HepG2 (cell line): ENCODE measurements around the gene AHSG. TPM values are rescaled to one million over a fixed set of nuclear protein-coding genes. Genes with fewer than 3 reads are reported as not detected.
A peak's percentile ranks its signal among the peaks of the same experiment; 100 is the strongest.

ENCODE experiments used
- MAFF ChIP-seq: IDR thresholded peaks from 2 replicates; pipeline ENCODE4 v1.6.1; 2011; ENCODE audit warnings: low read depth, low read length, improper control_type of control experiment
- NR3C1 ChIP-seq: sonication (generic); formaldehyde crosslinking; IDR thresholded peaks from 2 replicates; pipeline ENCODE4 v1.4.0; 2020; ENCODE audit warnings: missing genetic modification reagents
- NRL ChIP-seq: sonication (generic); formaldehyde crosslinking; IDR thresholded peaks from 2 replicates; pipeline ENCODE4 v1.5.0; 2020; ENCODE audit warnings: missing genetic modification reagents, mild to moderate bottlenecking, moderate library complexity, borderline replicate concordance
- PAWR ChIP-seq: sonication (generic); formaldehyde crosslinking; IDR thresholded peaks from 2 replicates; pipeline ENCODE4 v1.4.0; 2020; ENCODE audit warnings: missing genetic modification reagents, mild to moderate bottlenecking, borderline replicate concordance
- SOX6 ChIP-seq, 2 experiments: fragments of 450-650 bp in 1 of 2; sonication (generic) in 1 of 2; formaldehyde crosslinking in 1 of 2; IDR thresholded peaks; 2 replicates each; pipeline versions ENCODE4 v1.4.0 to v1.6.1; 2017 to 2020; ENCODE audit warnings: antibody characterized with exemption in 1 of 2, mild to moderate bottlenecking in 1 of 2, missing genetic modification reagents in 1 of 2
- STAT5B ChIP-seq: sonication (generic); formaldehyde crosslinking; IDR thresholded peaks from 2 replicates; pipeline ENCODE4 v1.4.0; 2020; ENCODE audit warnings: missing genetic modification reagents
- ZFY ChIP-seq: sonication (generic); formaldehyde crosslinking; IDR thresholded peaks from 2 replicates; pipeline ENCODE4 v1.4.0; 2020; ENCODE audit warnings: missing genetic modification reagents
- ZNF101 ChIP-seq: sonication (generic); formaldehyde crosslinking; IDR thresholded peaks from 2 replicates; pipeline ENCODE4 v1.4.0; 2020; ENCODE audit warnings: mild to moderate bottlenecking, low read depth, missing genetic modification reagents, borderline replicate concordance
- ZNF451 ChIP-seq: sonication (generic); formaldehyde crosslinking; IDR thresholded peaks from 2 replicates; pipeline ENCODE4 v1.5.0; 2020; ENCODE audit warnings: mild to moderate bottlenecking, missing genetic modification reagents
- ZNF468 ChIP-seq: sonication (generic); formaldehyde crosslinking; IDR thresholded peaks from 2 replicates; pipeline ENCODE4 v1.8.0; 2022; ENCODE audit warnings: mild to moderate bottlenecking, moderate library complexity, missing genetic modification reagents
- ZNF549 ChIP-seq: sonication (generic); formaldehyde crosslinking; IDR thresholded peaks from 2 replicates; pipeline ENCODE4 v1.5.0; 2020; ENCODE audit warnings: missing genetic modification reagents
- ZNF776 ChIP-seq: sonication (generic); formaldehyde crosslinking; IDR thresholded peaks from 2 replicates; pipeline ENCODE4 v1.4.0; 2020; ENCODE audit warnings: mild to moderate bottlenecking, missing genetic modification reagents
- polyA plus RNA-seq, 8 experiments: library from polyadenylated mRNA; depleted of rRNA in 3 of 8; stranded (reverse) in 7 of 8; unstranded in 1 of 8; fragments of >200 nt; fragmentation: Illumina TruSeq in 4 of 8; extraction: Trizol in 4 of 8; gene quantifications; 2 replicates each; pipeline versions ENCODE4 v1.2.1 to v1.2.3, GENCODE V29; 2011 to 2016; ENCODE audit warnings: low read depth in 4 of 8, missing spikeins in 1 of 8, mixed read lengths in 1 of 8; ENCODE audit not compliant: insufficient read depth in 1 of 8
- total RNA-seq, 5 experiments: library from RNA; depleted of rRNA; stranded (reverse); fragments of >200 nt; fragmentation: Illumina TruSeq; extraction: Trizol; gene quantifications; 2 replicates each; pipeline ENCODE4 v1.2.3, GENCODE V29; 2016; ENCODE audit warnings: low read depth in 1 of 5
- TF ChIP-seq, protein P1 (sequence below): sonication (generic); formaldehyde crosslinking; IDR thresholded peaks from 2 replicates; pipeline ENCODE4 v1.4.0; 2020; ENCODE audit warnings: missing genetic modification reagents
- TF ChIP-seq, protein P2 (sequence below): sonication (generic); formaldehyde crosslinking; conservative IDR thresholded peaks from 2 replicates; pipeline ENCODE4 v1.4.0; 2020; ENCODE audit warnings: missing genetic modification reagents
- TF ChIP-seq, protein P3 (sequence below): IDR thresholded peaks from 2 replicates; pipeline ENCODE4 v1.6.1; 2012; ENCODE audit warnings: low read depth, low read length, improper control_type of control experiment
- TF ChIP-seq, protein P4 (sequence below): sonication (generic); formaldehyde crosslinking; IDR thresholded peaks from 2 replicates; pipeline ENCODE4 v1.5.1; 2020; ENCODE audit warnings: mild to moderate bottlenecking, missing genetic modification reagents
- TF ChIP-seq, protein P5 (sequence below): sonication (generic); formaldehyde crosslinking; IDR thresholded peaks from 2 replicates; pipeline ENCODE4 v1.4.0; 2020; ENCODE audit warnings: missing genetic modification reagents

Gene AHSG
- total and polyA plus RNA-seq, 2 of the 13 experiments (the other 11 are each of a cell fraction or from before 2014, with no cell fraction given): 2,043 to 19,152 TPM

DNA sequence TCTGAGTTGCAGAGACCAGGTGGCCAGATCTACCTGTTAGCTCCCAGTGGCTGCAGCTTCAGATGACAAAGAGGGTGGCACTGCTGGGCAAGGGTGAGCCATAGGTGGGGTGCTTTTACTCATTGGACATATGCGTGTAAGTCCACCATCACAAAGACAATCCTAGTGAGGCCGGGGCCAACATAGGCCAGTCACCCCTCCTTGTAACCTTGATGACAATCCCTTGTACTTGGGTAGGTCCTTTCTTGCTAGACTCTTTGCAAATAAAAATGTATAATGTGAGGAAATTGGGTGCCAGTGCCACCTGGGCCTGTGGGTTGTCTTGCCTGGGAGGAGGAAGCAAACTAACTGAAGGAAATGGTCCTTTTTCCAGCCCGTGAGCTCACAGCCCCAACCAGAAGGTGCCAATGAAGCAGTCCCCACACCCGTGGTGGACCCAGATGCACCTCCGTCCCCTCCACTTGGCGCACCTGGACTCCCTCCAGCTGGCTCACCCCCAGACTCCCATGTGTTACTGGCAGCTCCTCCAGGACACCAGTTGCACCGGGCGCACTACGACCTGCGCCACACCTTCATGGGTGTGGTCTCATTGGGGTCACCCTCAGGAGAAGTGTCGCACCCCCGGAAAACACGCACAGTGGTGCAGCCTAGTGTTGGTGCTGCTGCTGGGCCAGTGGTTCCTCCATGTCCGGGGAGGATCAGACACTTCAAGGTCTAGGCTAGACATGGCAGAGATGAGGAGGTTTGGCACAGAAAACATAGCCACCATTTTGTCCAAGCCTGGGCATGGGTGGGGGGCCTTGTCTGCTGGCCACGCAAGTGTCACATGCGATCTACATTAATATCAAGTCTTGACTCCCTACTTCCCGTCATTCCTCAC lies 7.6 kb downstream of the AHSG start (continued):
- TF ChIP-seq ZNF776 (CRISPR knock-in tag) (peak; percentile 88), ZNF101 (CRISPR knock-in tag) (no peak), NRL (CRISPR knock-in tag) (peak; percentile 91), SOX6 (IDR thresholded peaks at IDR 0.05) (no peak), SOX6 (CRISPR knock-in tag; IDR thresholded peaks at IDR 0.05) (peak; percentile 46), ZNF549 (no peak), ZNF451 (CRISPR knock-in tag) (peak; percentile 73), NR3C1 (CRISPR knock-in tag) (no peak), ZNF468 (CRISPR knock-in tag) (no peak), ZFY (CRISPR knock-in tag) (peak; percentile 11; the same call in 1 of the 2 replicates), STAT5B (CRISPR knock-in tag) (no peak), MAFF (no peak), PAWR (no peak)
- TF ChIP-seq, protein P1, sequence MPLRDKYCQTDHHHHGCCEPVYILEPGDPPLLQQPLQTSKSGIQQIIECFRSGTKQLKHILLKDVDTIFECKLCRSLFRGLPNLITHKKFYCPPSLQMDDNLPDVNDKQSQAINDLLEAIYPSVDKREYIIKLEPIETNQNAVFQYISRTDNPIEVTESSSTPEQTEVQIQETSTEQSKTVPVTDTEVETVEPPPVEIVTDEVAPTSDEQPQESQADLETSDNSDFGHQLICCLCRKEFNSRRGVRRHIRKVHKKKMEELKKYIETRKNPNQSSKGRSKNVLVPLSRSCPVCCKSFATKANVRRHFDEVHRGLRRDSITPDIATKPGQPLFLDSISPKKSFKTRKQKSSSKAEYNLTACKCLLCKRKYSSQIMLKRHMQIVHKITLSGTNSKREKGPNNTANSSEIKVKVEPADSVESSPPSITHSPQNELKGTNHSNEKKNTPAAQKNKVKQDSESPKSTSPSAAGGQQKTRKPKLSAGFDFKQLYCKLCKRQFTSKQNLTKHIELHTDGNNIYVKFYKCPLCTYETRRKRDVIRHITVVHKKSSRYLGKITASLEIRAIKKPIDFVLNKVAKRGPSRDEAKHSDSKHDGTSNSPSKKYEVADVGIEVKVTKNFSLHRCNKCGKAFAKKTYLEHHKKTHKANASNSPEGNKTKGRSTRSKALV (CRISPR knock-in tag): no peak
- TF ChIP-seq, protein P2, sequence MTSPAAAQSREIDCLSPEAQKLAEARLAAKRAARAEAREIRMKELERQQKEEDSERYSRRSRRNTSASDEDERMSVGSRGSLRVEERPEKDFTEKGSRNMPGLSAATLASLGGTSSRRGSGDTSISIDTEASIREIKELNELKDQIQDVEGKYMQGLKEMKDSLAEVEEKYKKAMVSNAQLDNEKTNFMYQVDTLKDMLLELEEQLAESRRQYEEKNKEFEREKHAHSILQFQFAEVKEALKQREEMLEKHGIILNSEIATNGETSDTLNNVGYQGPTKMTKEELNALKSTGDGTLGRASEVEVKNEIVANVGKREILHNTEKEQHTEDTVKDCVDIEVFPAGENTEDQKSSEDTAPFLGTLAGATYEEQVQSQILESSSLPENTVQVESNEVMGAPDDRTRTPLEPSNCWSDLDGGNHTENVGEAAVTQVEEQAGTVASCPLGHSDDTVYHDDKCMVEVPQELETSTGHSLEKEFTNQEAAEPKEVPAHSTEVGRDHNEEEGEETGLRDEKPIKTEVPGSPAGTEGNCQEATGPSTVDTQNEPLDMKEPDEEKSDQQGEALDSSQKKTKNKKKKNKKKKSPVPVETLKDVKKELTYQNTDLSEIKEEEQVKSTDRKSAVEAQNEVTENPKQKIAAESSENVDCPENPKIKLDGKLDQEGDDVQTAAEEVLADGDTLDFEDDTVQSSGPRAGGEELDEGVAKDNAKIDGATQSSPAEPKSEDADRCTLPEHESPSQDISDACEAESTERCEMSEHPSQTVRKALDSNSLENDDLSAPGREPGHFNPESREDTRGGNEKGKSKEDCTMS: no peak
- TF ChIP-seq, protein P3, sequence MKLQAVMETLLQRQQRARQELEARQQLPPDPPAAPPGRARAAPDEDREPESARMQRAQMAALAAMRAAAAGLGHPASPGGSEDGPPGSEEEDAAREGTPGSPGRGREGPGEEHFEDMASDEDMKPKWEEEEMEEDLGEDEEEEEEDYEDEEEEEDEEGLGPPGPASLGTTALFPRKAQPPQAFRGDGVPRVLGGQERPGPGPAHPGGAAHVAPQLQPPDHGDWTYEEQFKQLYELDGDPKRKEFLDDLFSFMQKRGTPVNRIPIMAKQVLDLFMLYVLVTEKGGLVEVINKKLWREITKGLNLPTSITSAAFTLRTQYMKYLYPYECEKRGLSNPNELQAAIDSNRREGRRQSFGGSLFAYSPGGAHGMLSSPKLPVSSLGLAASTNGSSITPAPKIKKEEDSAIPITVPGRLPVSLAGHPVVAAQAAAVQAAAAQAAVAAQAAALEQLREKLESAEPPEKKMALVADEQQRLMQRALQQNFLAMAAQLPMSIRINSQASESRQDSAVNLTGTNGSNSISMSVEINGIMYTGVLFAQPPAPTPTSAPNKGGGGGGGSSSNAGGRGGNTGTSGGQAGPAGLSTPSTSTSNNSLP: no peak
- TF ChIP-seq, protein P4, sequence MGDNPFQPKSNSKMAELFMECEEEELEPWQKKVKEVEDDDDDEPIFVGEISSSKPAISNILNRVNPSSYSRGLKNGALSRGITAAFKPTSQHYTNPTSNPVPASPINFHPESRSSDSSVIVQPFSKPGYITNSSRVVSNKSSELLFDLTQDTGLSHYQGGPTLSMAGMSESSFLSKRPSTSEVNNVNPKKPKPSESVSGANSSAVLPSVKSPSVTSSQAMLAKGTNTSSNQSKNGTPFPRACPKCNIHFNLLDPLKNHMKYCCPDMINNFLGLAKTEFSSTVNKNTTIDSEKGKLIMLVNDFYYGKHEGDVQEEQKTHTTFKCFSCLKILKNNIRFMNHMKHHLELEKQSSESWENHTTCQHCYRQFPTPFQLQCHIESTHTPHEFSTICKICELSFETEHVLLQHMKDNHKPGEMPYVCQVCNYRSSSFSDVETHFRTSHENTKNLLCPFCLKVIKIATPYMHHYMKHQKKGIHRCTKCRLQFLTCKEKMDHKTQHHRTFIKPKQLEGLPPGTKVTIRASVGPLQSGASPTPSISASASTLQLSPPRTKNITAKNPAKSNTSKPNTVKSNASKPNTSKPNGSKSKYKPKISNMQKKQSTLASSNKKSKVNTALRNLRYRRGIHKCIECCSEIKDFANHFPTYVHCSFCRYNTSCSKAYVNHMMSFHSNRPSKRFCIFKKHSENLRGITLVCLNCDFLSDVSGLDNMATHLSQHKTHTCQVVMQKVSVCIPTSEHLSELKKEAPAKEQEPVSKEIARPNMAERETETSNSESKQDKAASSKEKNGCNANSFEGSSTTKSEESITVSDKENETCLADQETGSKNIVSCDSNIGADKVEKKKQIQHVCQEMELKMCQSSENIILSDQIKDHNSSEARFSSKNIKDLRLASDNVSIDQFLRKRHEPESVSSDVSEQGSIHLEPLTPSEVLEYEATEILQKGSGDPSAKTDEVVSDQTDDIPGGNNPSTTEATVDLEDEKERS (CRISPR knock-in tag): no peak
- TF ChIP-seq, protein P5, sequence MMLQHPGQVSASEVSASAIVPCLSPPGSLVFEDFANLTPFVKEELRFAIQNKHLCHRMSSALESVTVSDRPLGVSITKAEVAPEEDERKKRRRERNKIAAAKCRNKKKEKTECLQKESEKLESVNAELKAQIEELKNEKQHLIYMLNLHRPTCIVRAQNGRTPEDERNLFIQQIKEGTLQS (CRISPR knock-in tag): no peak
